GM10847 (cell line): ENCODE measurements around the gene NOX5.

Source experiments
- POLR2A ChIP-seq: IDR thresholded peaks from 2 replicates; pipeline ENCODE4 v1.6.1; 2011; ENCODE audit not compliant: insufficient read length; ENCODE audit errors: extremely low read depth

The NOX5 gene

DNA sequence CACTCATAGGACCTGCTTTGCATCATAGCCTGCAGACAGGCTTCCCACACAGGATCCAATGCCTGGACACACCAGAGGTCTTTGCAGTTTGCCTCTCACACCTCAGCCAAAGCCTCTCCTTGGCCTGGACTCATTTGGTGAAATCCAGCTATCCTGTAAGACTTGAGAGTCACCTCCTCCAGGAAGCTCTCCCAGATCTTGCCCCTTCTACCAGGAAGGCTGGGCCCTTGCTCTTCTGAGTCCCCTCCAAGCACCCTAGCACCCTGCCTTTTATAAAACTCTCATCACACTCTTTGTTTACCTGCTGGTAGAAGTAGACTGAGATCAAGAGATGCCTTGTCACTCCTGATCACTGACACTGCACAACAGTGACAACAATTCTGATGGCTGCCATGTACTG is 79.1 kb downstream of the NOX5 start:
- no peak for TF ChIP-seq POLR2A

DNA sequence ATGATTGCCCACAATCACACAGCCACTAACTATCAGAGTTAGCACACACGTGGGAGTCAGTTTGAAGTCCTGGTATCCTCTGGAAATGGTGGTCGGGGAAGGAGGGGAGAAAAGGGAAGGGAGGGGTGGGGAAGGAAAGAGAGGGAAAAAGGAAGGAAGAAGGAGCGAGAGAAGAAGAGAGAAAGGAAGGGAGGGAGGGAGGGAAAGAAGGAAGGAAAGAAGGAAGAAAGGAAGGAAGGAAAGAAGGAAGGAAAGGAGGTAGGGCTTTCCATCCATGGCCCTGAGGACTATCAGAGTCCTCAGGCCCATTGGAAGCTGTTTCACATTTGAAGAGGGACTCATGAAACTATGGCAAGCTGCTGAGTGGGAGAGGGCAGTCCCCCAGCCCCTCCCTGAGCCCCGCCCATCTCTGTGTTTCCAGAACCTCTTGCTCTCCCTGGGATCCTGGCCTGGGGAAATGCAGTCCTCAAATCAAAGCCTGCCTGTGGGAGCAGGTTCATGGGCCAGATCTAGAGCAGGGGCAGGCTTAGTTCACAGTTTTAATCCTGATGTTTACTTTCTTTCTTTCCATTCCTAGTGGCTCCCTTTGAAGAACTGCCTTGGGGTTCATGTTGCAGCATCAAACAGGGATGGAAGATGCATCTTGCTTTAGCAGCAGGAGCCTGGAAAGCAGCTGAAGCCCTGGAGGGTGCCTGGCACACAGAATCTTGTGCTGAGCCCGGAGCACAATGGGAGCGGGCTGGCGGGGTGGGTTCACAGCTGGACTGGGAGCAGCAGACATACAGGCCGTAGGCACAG is 79.8 kb downstream of the NOX5 start:
- TF ChIP-seq POLR2A: no peak

DNA sequence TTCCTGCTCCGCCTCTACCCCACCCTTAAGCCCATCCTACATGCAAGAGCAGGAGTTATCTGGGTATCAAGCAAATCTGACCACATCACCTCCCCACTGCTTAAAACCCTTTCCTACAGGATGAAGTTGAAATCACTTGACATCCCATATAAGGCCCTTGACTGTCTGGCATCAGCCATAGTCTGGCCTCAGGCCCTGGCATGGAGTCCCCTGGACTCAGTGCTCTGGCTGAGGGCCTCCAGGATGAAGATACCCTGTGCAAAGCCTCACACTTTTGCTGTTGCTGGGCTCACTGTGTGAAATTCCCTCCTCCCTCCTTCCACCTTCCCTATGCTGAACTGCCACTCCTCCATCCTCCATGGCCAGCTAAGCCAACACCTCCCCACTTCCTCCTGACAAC is 80.8 kb downstream of the NOX5 start:
- TF ChIP-seq POLR2A: no peak

DNA sequence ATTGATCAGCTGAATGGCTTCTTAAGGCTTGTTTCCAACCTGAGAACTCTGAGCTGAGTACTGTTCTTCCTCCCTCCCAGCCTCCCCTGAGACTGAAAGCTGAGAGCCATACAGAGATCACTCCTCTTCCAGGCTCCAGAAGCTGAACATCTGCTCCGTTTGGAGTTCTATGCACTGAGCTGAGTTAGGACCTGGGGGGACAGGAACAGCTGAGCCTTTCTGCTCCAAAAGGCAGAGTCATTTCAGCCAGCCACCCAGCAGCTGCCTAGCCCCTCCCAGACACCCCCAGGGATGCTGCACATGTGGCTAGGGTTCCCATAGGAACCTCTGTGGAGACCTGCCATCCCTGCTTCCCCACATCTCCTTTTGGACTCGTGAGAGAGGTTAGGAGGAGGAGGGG is 81.7 kb downstream of the NOX5 start:
- TF ChIP-seq POLR2A: no peak

DNA sequence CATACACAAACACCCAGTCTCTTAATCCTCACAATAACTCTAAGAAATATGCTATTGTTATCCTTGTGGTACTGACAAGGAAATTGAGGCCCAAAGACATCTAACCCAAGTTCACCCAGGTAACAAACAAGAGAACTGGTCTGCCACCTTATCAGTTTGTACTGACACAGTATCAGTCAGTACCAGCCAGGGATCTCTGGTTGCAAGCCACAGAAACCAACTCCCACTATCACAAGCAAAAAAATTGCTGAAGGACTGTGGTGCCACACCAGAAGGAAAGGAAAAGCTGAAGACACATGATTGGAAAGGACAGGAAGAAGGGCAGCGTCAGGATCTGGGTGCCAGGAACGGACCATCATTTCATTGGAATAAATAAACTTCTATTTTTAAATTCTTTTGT is 82.1 kb downstream of the NOX5 start:
- no peak for TF ChIP-seq POLR2A

DNA sequence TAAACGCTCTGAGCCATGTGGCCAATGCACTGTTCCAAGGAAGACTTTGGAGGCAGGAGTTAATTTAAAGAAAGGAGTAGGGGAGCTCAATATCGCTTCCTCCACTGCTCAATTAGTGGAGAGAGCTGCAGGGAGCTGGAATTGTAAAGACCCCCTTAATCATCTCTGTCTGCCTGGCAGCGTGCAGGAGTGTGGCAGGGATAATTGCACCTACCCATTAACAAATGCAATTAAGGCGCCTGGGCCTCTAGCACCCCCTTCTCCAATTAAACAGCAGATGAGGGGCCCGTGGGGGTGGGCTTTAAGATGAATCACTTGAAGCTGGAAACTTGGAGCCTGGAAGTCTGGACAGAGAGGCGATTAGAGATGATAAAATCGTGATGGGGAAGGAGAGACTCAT is 84.3 kb downstream of the NOX5 start:
- TF ChIP-seq POLR2A: no peak

DNA sequence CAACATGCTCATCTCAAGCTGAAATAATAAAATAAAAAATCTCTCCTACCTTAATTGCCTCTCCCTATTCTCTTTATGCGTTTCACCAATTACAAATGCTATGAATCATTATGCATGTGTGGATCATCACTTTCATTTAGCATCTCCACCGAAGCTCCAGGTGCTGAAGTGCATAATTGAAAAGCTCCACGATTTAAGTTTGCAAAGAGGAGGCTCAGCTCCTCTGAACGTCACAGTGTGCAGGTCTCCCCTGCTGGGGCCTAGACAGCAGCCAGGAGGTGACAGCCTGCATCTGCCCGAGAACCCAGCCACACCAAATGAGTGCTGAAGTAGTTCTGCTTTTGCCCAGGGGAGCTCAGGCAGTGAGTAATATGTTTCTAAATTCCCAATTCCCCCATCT is 85.4 kb downstream of the NOX5 start:
- no peak for TF ChIP-seq POLR2A

DNA sequence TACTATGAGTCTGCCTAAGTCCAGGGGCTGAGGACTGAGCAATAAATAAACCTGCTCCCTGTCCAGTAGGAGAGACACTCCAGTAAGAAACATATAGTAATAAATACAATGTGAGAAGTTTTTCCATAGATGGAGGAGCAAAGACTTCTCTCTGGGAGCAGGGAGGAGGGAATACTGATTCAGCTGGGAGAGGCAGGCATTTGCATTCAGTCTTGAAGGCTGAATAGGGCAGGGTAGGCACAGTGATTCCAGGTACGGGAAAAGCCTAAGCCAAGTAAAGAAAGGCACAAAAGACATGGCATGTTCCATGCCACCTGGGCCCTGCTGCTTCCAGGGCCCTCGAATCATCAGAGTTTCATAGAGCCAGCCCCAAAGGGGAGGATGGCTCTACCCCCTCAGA is 86.3 kb downstream of the NOX5 start:
- no peak for TF ChIP-seq POLR2A

DNA sequence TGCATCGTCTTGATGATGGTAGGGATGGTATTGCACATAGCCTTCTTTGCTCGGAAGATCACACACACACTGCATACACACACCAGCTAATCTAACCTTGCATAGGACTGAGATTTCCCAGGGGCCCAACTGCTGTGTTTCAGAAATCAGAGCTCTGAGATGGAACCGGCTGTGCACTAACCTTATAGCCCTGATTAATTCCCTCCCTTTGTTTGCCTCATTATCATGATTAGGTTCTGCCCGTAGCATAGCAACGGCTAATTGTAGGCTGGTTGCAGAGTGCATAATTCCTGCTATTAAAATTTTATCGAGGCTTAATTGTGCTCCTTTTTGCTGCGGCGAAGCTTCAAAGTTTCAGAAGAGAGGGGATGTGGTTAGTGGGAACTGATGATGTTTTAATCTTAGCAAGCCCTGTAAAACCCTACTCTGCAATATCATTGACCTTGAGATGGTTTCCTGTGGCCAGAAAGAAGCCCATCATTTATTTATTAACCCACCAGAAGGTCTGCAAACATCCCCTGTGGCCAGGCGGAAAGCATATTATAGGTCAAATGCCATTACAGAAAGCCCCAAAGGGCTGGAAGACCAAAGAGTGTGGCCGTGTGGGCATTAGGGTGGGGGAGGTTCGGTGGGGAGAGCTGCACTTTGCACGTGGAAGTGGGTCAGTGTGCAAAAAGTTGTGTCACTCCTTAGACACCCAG is 89.7 kb downstream of the NOX5 start:
- TF ChIP-seq POLR2A: no peak

DNA sequence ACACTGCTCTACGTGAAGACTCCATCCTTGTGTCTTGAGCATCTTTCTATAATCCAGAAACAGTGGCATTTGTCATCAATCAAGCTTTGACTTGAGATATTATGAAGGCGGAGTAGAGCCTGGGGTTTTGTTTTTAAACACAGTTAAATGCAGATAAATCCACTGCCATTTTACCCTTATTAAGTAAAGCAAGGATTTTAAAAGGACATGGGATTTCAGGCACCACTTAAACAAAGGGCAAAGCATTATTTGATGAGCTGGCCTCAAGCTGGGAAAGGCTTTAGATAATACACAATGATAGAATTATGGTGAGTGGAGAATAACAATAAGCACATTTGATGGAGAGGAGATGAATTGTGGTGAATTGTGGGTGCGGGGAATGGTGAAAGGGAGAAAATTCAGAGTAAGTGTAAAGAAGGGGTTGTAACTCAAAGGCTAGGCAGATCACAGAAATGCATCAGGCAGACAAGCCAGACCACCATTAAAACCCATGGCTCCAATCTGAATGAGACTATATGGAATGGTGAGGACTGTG is 91.0 kb downstream of the NOX5 start:
- no peak for TF ChIP-seq POLR2A

DNA sequence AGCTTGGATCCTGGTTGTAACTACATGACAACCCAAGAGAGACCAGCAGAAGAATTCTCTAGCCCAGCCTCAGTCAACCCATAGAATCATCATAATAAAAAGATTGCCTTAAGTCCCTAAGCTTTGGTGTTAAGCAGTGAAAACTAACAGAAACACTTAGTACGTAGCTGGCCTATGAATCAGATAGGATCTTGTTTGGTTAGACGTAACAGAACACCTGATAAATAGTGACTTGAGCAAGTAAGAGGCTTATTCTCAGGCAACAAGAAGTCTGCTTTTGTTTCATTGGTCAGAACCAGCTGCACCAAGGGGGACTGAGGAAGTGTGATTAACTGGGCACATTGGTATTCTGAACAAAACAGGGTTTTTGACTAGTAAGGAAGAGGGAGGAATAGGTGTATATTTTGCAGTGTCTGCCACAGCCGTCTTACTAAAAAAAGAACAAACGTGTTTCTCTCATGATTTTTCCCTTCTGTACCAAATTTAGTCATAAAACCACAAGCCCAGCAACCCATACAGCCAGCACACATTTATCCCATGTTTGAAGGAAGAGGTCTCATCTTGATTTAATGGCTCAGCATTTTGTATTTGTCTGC is 92.6 kb downstream of the NOX5 start:
- no peak for TF ChIP-seq POLR2A
